ENCODE results near the gene ATP9A. TPM values are rescaled to one million over a fixed set of nuclear protein-coding genes. Genes with fewer than 3 reads are reported as not detected.

The ATP9A gene
- total and polyA plus RNA-seq, 2 donors from 2014 or later: 7.1 to 40.2 TPM

DNA sequence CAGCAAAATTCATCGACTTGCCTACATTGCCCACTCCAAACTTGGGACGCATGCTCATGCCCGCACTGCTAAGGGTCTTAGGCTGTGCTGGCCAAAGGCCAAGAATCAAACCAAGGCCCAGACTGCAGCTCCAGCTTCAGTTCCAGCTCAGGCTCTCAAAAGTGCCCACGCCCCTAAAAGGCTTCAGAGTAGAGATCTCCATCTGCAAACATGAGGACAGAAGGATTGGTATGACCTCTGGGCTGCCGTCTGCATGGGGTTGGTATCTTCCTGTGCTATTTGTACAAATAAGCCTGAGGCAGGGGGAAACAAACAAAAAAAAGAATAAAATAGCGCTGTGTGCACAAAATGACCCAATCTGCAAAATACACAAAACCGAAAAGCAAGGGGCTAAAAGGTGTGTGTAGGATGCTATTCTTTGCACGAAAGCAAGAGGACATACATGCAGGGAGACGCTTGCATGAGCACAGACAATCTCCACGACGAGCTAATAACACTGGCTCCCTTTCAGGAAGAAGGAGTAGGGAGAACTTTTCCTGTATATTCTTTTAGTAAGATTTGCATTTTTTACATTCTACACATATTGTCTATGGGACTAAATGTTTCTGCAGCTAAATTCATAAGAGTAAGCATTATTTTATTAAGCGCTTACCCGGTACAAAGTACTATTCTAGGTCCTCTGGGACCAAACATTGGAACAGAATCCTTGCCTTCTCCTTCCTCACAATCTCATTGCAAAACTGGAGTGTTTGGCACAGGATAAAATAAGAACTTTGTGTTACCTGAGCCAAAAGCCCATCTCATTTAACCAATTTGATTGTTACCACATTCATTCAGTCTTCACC lies 33.1 kb downstream of the ATP9A start:
- H3K9me3 ChIP-seq (ENCODE audit: control insufficient read depth in 2 of 3, insufficient read depth in 1 of 3, low read length in 3 of 3): no peaks in the 10 kb centered on the region
- H3K27me3 ChIP-seq (ENCODE audit: control insufficient read depth, insufficient read depth, low read length): no peaks in the 10 kb centered on the region
- FAIRE-seq (no peak), DNase-seq (peak in 1 of 5 donors; percentile 22)
- TF ChIP-seq, protein P1, sequence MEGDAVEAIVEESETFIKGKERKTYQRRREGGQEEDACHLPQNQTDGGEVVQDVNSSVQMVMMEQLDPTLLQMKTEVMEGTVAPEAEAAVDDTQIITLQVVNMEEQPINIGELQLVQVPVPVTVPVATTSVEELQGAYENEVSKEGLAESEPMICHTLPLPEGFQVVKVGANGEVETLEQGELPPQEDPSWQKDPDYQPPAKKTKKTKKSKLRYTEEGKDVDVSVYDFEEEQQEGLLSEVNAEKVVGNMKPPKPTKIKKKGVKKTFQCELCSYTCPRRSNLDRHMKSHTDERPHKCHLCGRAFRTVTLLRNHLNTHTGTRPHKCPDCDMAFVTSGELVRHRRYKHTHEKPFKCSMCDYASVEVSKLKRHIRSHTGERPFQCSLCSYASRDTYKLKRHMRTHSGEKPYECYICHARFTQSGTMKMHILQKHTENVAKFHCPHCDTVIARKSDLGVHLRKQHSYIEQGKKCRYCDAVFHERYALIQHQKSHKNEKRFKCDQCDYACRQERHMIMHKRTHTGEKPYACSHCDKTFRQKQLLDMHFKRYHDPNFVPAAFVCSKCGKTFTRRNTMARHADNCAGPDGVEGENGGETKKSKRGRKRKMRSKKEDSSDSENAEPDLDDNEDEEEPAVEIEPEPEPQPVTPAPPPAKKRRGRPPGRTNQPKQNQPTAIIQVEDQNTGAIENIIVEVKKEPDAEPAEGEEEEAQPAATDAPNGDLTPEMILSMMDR (IDR thresholded peaks at IDR 0.05; ENCODE audit: borderline replicate concordance, extremely low read depth, insufficient read depth): no peak
- no peaks in the 10 kb centered on the region for H3K36me3 ChIP-seq (ENCODE audit: control insufficient read depth in 2 of 3, insufficient read depth in 3 of 3, low read length in 3 of 3)
- H3K9ac ChIP-seq (ENCODE audit: low read length in 3 of 3): no peak overlapping the region
- H3K27ac ChIP-seq (ENCODE audit: low read depth in 2 of 2, low read length in 2 of 2): no peak overlapping the region
- no peaks in the 10 kb centered on the region for H3K4me1 ChIP-seq (ENCODE audit: control insufficient read depth in 2 of 3, insufficient read depth in 2 of 3, low read depth in 1 of 3, low read length in 3 of 3)
- H3K4me3 ChIP-seq (ENCODE audit: low read length in 3 of 3): no peak overlapping the region
- intact Hi-C loops (cut with DNase I): no loop called here

DNA sequence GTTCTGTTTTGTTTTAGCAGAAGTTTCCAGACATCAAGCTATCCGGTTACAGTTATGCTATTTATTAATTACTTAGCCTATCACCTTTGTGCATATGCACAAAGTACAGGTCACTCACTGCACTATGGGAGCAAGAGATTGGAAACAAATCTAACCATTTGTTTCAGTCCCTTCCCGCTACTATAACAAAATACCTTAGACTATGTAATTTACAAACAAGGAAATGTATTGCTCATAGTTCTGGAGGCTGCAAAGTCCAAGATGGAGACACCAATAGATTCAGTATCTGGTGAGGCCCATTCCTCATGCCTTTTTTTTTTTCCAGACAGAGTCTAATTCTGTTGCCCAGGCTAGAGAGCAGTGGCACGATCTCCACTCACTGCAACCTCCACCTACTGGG lies 35.1 kb downstream of the ATP9A start:
- no peaks in the 10 kb centered on the region for H3K9me3 ChIP-seq (ENCODE audit: control insufficient read depth in 2 of 3, insufficient read depth in 1 of 3, low read length in 3 of 3)
- H3K27ac ChIP-seq (ENCODE audit: low read depth in 2 of 2, low read length in 2 of 2): no peak overlapping the region
- intact Hi-C loops (cut with DNase I): no loop called here
- H3K36me3 ChIP-seq (ENCODE audit: control insufficient read depth in 2 of 3, insufficient read depth in 3 of 3, low read length in 3 of 3): no peaks in the 10 kb centered on the region
- FAIRE-seq (no peak), DNase-seq (no peak)
- no peaks in the 10 kb centered on the region for H3K27me3 ChIP-seq (ENCODE audit: control insufficient read depth, insufficient read depth, low read length)
- H3K9ac ChIP-seq (ENCODE audit: low read length in 3 of 3): no peak overlapping the region
- no peak overlapping the region for H3K4me3 ChIP-seq (ENCODE audit: low read length in 3 of 3)
- TF ChIP-seq, protein P1 (IDR thresholded peaks at IDR 0.05; ENCODE audit: borderline replicate concordance, extremely low read depth, insufficient read depth): no peak
- no peaks in the 10 kb centered on the region for H3K4me1 ChIP-seq (ENCODE audit: control insufficient read depth in 2 of 3, insufficient read depth in 2 of 3, low read depth in 1 of 3, low read length in 3 of 3)

DNA sequence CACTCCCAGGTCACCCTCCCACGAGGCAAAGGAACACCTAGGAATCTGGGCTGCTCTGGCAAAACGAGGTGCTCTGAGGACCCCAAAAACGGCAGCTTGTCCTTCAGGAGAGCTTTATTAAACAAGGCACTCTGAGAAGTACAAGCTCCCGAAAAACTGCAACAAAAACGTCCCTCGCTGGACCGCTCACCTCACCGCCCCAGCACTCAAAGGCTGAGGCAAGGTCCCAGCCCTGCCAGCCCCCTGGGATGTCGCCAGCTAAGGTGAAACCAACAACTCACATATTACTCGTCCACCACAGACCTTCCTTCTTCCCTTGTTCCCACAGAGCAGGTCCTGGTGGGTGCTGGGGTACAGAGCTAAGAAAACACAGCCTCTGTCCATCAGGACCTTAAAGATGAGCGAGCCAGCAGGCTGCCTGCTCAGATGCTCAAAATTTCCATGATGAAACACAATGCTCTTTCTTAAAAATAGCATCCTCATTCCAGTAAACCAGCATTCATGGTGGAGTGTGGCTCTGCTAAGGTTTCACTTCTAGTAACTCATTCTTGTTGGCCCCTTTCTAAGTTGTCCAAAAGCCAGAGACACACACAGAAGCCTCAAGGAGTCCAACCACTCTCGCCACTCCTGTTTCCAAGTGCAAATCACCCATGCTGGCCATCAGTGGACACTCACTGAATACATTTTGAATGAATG lies 35.9 kb downstream of the ATP9A start:
- no peak for FAIRE-seq
- TF ChIP-seq, protein P1 (IDR thresholded peaks at IDR 0.05; ENCODE audit: borderline replicate concordance, extremely low read depth, insufficient read depth): no peak
- H3K4me3 ChIP-seq (ENCODE audit: low read length in 3 of 3): no peak overlapping the region

More for the DNA sequence above, 35.9 kb downstream of the ATP9A start:
- Histone ChIP-seq H3K36me3 (ENCODE audit: control insufficient read depth in 2 of 3, insufficient read depth in 3 of 3, low read length in 3 of 3) (no peaks in the 10 kb centered on the region), H3K4me1 (ENCODE audit: control insufficient read depth in 2 of 3, insufficient read depth in 2 of 3, low read depth in 1 of 3, low read length in 3 of 3) (no peaks in the 10 kb centered on the region), H3K9ac (ENCODE audit: low read length in 3 of 3) (no peak overlapping the region), H3K9me3 (ENCODE audit: control insufficient read depth in 2 of 3, insufficient read depth in 1 of 3, low read length in 3 of 3) (no peaks in the 10 kb centered on the region), H3K27ac (ENCODE audit: low read depth in 2 of 2, low read length in 2 of 2) (peak overlapping the region; percentile 32 to 72), H3K27me3 (ENCODE audit: control insufficient read depth, insufficient read depth, low read length) (no peaks in the 10 kb centered on the region)
- peak in 2 of 5 donors; percentile 29 to 60 for DNase-seq
- intact Hi-C loops (cut with DNase I): no loop called here

Data from kidney (tissue), 14 donors.